Stimulated activated naive CD8-positive, alpha-beta T cell treated with anti-CD3 and anti-CD28 coated beads, Interleukin-15, Interleukin-2, amounts not matched to agents 100 ng/mL and 50 ng/mL, for 24 hours (primary cell): ENCODE measurements around the gene MAU2.
A peak's percentile ranks its signal among the peaks of the same experiment; 100 is the strongest.

ENCODE experiments used
- H3K27ac Mint-ChIP-seq: one replicate; pipeline ENCODE4 v1.8.0; 2021; ENCODE audit warnings: mild to moderate bottlenecking, mixed read lengths
- H3K27me3 Mint-ChIP-seq: one replicate; pipeline ENCODE4 v1.8.0; 2021; ENCODE audit warnings: mixed read lengths
- H3K36me3 Mint-ChIP-seq: one replicate; pipeline ENCODE4 v1.8.0; 2021; ENCODE audit warnings: low read depth, mixed read lengths
- H3K4me1 Mint-ChIP-seq: one replicate; pipeline ENCODE4 v1.8.0; 2021; ENCODE audit warnings: low read depth, mixed read lengths
- H3K4me3 Mint-ChIP-seq: one replicate; pipeline ENCODE4 v1.8.0; 2021; ENCODE audit warnings: mild to moderate bottlenecking, mixed read lengths
- H3K9me3 Mint-ChIP-seq: one replicate; pipeline ENCODE4 v1.8.0; 2021; ENCODE audit warnings: mixed read lengths

Gene MAU2

DNA sequence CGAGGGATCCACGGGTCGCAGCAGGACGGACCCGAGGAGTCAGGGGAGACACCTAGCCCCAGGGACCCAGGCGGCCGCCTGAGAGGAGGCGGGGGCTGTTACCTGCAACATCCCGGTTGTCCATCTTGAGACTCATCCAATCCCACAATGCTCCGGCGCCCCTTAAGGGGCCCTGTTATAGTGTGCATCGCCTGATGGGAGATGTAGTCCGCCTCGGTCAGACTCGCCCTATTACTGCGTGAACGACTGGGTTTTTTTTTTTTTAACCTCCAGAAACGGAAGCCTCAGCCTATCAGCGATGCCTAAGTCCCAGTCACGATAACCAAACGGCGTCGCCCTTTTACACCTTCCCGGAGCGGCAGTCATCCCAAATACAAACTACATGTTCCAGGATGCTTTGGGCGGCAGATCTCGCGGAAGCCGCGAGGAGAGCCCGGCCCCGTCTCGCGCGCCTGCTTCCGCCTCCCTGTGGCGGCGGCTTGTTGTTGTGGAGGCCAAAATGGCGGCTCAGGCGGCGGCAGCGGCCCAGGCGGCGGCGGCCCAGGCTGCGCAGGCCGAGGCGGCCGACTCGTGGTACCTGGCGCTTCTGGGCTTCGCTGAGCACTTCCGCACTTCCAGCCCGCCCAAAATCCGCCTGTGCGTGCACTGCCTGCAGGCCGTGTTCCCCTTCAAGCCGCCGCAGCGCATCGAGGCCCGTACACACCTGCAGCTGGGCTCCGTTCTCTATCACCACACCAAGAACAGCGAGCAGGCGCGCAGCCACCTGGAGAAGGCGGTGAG is at the start of gene MAU2, which contains the start of gene SUGP1:
Gene MAU2 (plus strand): TSS at position 469 of the 780 bp plus-strand sequence. CDS start 31 bp downstream, at position 500.
Gene SUGP1 (minus strand): TSS at position 149 of the 780 bp plus-strand sequence. CDS start 13 bp downstream, at position 136.
- Mint-ChIP-seq H3K27me3 (no peaks in the 10 kb centered on the region), H3K4me1 (peaks cover 48% of the 10 kb centered on the region), H3K27ac (peak within 1 kb of the TSS; percentile 98), H3K4me3 (peak within 1 kb of the TSS; percentile 89), H3K9me3 (no peaks in the 10 kb centered on the region), H3K36me3 (peaks cover 29% of the 10 kb centered on the region)

DNA sequence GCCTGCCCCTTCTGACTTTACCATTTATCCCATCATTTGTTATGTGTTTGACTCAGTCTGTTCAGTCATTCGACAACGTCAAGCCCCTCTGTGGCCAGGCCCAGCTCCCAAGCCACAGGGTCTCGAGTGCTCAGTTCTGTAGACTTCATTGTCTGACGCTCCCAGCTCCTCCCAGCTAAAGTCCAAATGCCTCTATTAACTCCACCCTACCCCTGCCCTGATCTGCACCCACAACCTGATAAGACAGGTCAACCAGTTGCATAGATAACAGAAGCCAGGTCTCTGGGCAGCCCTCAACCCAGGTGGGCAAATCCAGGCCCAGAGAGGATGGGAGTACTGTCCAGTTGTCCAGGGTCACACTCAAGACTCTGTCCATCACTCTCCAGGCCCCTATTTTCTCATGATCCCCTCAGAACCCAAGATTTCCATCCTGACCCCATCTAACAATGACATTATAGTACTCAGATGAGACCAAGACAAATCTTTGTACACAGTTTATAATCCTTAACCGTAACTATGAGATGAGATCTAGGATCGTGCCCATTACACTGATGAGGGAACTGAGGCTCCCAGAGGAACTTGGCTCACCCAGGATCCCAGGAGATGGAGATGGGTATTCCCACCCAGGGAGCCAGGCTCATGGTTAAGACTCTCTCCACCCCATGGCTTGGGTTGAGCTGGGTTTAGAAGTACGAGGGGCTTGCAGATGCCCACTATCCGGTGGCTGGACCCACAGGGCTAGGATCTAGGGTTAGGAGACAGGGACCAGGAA is 48.6 kb upstream of the MAU2 start:
- Mint-ChIP-seq H3K4me3 (no peak overlapping the region), H3K4me1 (no peaks in the 10 kb centered on the region)

DNA sequence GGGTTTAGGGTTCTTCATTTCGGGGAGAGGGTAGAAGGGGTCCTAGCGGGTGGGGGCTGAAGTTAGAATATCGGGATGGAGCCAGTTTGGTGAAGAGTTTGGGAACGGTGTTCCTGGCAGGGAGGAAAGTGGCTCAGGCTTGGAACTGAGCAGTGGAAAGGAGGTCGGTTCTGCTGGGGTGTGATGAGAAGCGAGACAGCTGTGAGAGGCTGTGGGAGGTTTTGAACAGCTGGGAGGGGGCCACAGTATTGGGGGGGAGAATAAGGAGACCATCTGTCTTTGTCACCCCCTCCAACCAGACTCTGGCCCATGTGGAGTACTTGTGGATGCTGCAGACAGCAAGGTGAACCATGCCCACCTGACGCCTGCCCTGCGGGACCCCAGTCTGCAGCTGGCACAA is 46.5 kb upstream of the MAU2 start:
- H3K4me3 Mint-ChIP-seq = no peak overlapping the region
- H3K4me1 Mint-ChIP-seq = no peaks in the 10 kb centered on the region
- peaks cover 27% of the 10 kb centered on the region for H3K27me3 Mint-ChIP-seq
- H3K27ac Mint-ChIP-seq = no peak overlapping the region
- peaks cover 12% of the 10 kb centered on the region for H3K36me3 Mint-ChIP-seq
- H3K9me3 Mint-ChIP-seq = no peaks in the 10 kb centered on the region

More for the DNA sequence above, 48.6 kb upstream of the MAU2 start:
- Mint-ChIP-seq H3K36me3 (peaks cover 6% of the 10 kb centered on the region), H3K27ac (no peak overlapping the region), H3K9me3 (no peaks in the 10 kb centered on the region), H3K27me3 (peaks cover 27% of the 10 kb centered on the region)

- Mint-ChIP-seq H3K4me1 (no peaks in the 10 kb centered on the region), H3K36me3 (peaks cover 12% of the 10 kb centered on the region), H3K9me3 (no peaks in the 10 kb centered on the region), H3K27me3 (peaks cover 27% of the 10 kb centered on the region), H3K4me3 (no peak overlapping the region), H3K27ac (no peak overlapping the region)
Measured at GRCh38 chr19:19274716-19275565, 45.7 kb upstream of the MAU2 start.

DNA sequence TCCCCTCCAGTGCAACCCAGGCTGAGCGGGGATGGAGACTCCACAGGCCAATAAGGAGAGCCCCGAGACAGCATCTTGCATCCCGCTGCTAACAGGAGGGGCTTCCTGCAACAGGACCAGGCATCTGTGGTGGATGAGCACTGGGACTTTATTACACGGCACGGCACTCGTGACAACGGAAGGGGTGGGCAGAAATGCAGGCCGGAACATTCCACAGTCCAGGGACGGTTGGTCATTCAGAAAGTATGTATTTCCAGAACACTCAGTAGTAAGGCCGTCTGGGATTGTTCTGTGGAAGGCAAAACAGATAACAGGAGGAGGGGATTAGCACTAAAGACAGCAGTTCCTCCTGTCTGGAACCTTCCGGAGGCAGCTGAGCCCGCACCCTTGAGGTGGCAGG is 44.2 kb upstream of the MAU2 start:
- H3K4me3 Mint-ChIP-seq = no peak overlapping the region
- no peak overlapping the region for H3K27ac Mint-ChIP-seq
- H3K36me3 Mint-ChIP-seq = peaks cover 21% of the 10 kb centered on the region
- H3K27me3 Mint-ChIP-seq = peaks cover 24% of the 10 kb centered on the region
- H3K4me1 Mint-ChIP-seq = no peaks in the 10 kb centered on the region
- no peaks in the 10 kb centered on the region for H3K9me3 Mint-ChIP-seq

DNA sequence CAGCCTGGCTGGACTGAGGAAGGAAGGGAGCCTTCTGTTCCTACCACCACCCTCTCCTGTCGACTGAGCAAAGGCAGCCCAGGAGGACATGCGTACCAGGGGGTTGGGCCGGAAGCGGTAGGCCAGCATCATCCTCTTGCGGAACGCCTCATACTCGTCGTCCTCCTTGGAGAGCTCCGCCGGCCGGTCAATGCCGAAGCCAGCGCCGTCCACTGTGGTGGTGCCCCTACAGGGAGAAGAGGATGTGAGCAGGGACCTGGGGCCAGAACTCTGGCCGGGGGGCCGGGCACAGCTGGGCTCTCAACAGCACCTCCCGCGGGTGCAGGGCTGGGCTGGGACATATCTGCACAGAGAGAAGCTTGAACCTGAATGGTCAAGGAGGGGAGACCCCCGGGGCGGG is 43.8 kb upstream of the MAU2 start:
- no peaks in the 10 kb centered on the region for H3K4me1 Mint-ChIP-seq
- peaks cover 23% of the 10 kb centered on the region for H3K27me3 Mint-ChIP-seq
- H3K27ac Mint-ChIP-seq = no peak overlapping the region
- no peak overlapping the region for H3K4me3 Mint-ChIP-seq
- no peaks in the 10 kb centered on the region for H3K9me3 Mint-ChIP-seq
- H3K36me3 Mint-ChIP-seq = peaks cover 25% of the 10 kb centered on the region

GRCh38 chr19:19278315-19278714 is 42.3 kb upstream of the MAU2 start:
- Mint-ChIP-seq H3K27me3 (peaks cover 14% of the 10 kb centered on the region), H3K4me3 (no peak overlapping the region), H3K36me3 (peaks cover 26% of the 10 kb centered on the region), H3K4me1 (no peaks in the 10 kb centered on the region), H3K27ac (no peak overlapping the region), H3K9me3 (no peaks in the 10 kb centered on the region)

DNA sequence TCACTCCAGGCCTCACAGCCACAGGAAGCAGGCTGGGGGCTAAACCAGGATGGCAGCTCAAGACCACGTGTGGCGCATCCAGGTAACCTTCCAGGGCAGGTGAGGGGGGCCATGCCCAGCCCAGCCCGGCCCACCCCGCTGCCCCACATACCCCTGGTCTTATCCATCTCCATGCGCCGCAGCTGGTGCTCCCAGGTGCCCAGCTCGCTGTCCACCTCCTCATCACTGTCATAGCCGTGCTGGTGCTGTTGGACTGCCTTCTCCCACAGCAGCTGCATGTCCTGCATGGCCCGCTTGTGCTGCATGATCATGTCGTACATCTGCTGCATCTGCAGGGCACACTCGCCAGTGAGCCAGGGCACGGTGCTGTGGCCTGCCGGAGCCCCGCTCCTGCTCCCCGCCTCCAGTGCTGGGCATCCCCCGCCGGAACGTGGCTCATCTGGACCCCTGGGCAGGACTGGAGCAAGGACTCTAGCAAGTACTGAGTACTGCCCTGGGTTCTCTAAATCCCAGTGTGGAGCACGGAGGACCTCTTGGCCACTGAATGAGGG is 41.5 kb upstream of the MAU2 start:
- no peak overlapping the region for H3K4me3 Mint-ChIP-seq
- no peaks in the 10 kb centered on the region for H3K9me3 Mint-ChIP-seq
- H3K27ac Mint-ChIP-seq = no peak overlapping the region
- H3K4me1 Mint-ChIP-seq = no peaks in the 10 kb centered on the region
- peaks cover 6% of the 10 kb centered on the region for H3K27me3 Mint-ChIP-seq
- H3K36me3 Mint-ChIP-seq = peaks cover 32% of the 10 kb centered on the region

DNA sequence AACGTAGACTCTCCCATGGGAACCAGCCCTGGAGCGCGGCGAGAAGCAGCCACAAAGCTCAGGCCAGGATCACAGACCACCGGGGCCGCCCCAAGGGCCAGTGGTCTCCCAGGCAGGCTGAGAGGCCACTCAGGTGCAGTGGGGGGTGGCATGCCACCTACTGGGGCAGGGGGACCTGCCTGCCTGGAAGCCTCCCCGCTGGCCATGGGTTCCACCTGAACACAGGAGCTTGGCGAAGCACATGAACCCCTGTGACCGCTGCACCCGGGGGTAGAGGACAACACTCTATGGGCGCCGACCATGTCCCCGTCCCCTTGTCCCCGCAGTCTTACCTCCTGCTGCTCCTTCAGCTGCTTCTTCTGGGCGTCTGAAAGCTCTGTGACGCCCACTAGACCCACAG is 40.8 kb upstream of the MAU2 start:
- Mint-ChIP-seq H3K27me3 (peaks cover 3% of the 10 kb centered on the region), H3K4me3 (no peak overlapping the region), H3K36me3 (peaks cover 38% of the 10 kb centered on the region), H3K27ac (no peak overlapping the region), H3K9me3 (no peaks in the 10 kb centered on the region), H3K4me1 (no peaks in the 10 kb centered on the region)

GRCh38 chr19:19280561-19280960 is 40.1 kb upstream of the MAU2 start:
- H3K4me3 Mint-ChIP-seq = no peak overlapping the region
- H3K27ac Mint-ChIP-seq = no peak overlapping the region
- H3K4me1 Mint-ChIP-seq = no peaks in the 10 kb centered on the region
- H3K36me3 Mint-ChIP-seq = peaks cover 42% of the 10 kb centered on the region
- no peaks in the 10 kb centered on the region for H3K27me3 Mint-ChIP-seq
- no peaks in the 10 kb centered on the region for H3K9me3 Mint-ChIP-seq

- Mint-ChIP-seq H3K4me1 (no peaks in the 10 kb centered on the region), H3K9me3 (no peaks in the 10 kb centered on the region), H3K27me3 (no peaks in the 10 kb centered on the region), H3K36me3 (peaks cover 44% of the 10 kb centered on the region), H3K4me3 (no peak overlapping the region), H3K27ac (no peak overlapping the region)
Measured at GRCh38 chr19:19285686-19286085, 34.9 kb upstream of the MAU2 start.

DNA sequence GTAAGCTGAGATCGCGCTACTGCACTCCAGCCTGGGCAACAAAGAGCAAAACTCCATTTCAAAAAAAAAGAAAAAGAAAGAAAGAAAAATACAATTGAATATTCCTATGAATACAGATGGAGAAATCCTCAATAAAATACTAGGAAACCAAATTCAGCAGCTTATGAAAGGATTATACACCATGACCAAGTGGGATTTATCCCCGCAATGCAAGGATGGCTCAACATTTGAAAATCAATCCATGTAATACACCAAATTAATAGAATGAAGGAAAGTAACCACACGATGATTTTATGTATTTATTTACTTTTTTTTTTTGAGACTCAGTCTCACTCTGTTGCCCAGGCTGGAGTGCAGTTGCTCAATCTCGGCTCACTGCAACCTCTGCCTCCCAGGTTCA is 28.0 kb upstream of the MAU2 start:
- Mint-ChIP-seq H3K9me3 (no peaks in the 10 kb centered on the region), H3K36me3 (peaks cover 56% of the 10 kb centered on the region), H3K27me3 (no peaks in the 10 kb centered on the region), H3K4me3 (no peak overlapping the region), H3K4me1 (no peaks in the 10 kb centered on the region), H3K27ac (no peak overlapping the region)

DNA sequence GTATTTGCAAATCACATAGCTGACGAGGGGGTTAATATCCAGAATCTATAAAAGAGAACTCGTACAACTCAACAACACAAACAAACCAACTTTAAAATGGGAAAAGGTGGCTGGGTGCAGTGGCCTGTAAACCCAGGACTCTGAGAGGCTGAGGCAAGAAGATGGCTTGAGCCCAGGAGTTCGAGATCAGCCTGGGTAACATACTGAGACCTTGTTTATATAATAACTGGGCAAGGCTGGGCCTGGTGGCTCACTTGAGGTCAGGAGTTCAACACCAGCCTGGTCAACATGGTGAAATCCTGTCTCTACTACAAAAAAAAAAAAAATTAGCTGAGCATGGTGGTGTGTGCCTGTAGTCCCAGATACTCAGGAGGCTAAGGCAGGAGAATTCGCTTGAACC is 25.7 kb upstream of the MAU2 start:
- no peak overlapping the region for H3K27ac Mint-ChIP-seq
- H3K27me3 Mint-ChIP-seq = no peaks in the 10 kb centered on the region
- H3K9me3 Mint-ChIP-seq = no peaks in the 10 kb centered on the region
- H3K36me3 Mint-ChIP-seq = peaks cover 54% of the 10 kb centered on the region
- no peak overlapping the region for H3K4me3 Mint-ChIP-seq
- no peaks in the 10 kb centered on the region for H3K4me1 Mint-ChIP-seq

DNA sequence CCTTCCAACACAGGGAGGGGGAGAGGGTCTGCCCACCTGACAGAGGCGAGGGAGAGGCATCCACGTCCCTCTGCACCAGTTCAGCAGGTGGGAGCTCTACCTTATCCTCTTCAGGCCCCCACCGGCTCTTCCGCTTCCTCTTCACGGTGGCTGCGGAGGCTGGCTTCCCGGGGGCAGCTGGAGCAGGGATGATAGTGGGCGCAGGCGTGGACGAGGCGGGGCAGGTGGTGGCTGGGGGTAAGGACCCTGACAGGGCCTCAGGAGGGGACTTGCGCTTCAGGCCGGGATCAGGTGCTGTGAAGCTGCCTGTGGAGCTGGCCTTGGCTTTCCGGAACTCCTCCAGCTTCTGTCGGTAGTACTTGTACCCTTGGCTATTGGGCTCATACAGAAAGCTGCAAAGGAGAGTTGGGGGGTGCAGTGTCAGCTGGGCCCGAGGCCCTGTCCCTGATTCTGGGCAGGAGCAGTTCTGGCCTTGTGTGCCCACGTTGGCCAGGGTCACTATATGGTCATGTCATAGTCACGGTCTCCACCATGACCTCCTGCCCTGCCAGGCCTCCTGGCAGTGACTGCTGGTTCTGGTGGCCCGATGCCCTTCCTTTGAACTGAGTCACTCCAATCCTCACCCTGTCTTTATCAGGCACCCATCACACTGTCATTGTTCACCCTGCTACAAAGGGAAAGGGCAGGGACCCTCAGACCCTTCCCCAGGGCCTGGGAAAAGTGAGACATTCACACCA is 23.5 kb upstream of the MAU2 start:
- Mint-ChIP-seq H3K4me1 (no peaks in the 10 kb centered on the region), H3K4me3 (no peak overlapping the region), H3K9me3 (no peaks in the 10 kb centered on the region), H3K27me3 (no peaks in the 10 kb centered on the region), H3K36me3 (peaks cover 37% of the 10 kb centered on the region), H3K27ac (no peak overlapping the region)
